Keratinocyte (primary cell): ENCODE results near the gene SAMD13.

Experiments used
- EZH2 ChIP-seq: IDR thresholded peaks from one replicate; pipeline ENCODE4 v1.6.1; 2012; ENCODE audit warnings: inconsistent platforms, mild to moderate bottlenecking, low read length, moderate library complexity
- TF ChIP-seq, protein P1 (sequence below), 3 experiments: IDR thresholded peaks in 1 of 3; conservative IDR thresholded peaks in 1 of 3; optimal IDR thresholded peaks in 1 of 3; 2 replicates in 2 of 3; 3 replicates in 1 of 3; pipeline versions ENCODE3 to v1.5.1; 2011; ENCODE audit warnings: low read length in 3 of 3, mild to moderate bottlenecking in 3 of 3, moderate library complexity in 2 of 3, control low read depth in 1 of 3, inconsistent platforms in 1 of 3; ENCODE audit not compliant: insufficient read depth in 2 of 3; ENCODE audit errors: extremely low read depth in 1 of 3

GRCh38 chr1:84264961-84265360 is 36.5 kb upstream of the SAMD13 start:
- TF ChIP-seq, protein P1, sequence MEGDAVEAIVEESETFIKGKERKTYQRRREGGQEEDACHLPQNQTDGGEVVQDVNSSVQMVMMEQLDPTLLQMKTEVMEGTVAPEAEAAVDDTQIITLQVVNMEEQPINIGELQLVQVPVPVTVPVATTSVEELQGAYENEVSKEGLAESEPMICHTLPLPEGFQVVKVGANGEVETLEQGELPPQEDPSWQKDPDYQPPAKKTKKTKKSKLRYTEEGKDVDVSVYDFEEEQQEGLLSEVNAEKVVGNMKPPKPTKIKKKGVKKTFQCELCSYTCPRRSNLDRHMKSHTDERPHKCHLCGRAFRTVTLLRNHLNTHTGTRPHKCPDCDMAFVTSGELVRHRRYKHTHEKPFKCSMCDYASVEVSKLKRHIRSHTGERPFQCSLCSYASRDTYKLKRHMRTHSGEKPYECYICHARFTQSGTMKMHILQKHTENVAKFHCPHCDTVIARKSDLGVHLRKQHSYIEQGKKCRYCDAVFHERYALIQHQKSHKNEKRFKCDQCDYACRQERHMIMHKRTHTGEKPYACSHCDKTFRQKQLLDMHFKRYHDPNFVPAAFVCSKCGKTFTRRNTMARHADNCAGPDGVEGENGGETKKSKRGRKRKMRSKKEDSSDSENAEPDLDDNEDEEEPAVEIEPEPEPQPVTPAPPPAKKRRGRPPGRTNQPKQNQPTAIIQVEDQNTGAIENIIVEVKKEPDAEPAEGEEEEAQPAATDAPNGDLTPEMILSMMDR (optimal IDR thresholded peaks at IDR 0.05 in 1 of 3, IDR thresholded peaks at IDR 0.05 in 1 of 3, conservative IDR thresholded peaks at IDR 0.05 in 1 of 3; ENCODE audit: extremely low read depth in 1 of 3, insufficient read depth in 2 of 3, low read length in 3 of 3) = no peak
- no peak for TF ChIP-seq EZH2
